Panc1 (cell line): ENCODE results near the gene MAST4.

Experiments used
- CTCF ChIP-seq: fragments of 450-650 bp; IDR thresholded peaks from 2 replicates; pipeline ENCODE4 v1.5.1; 2017; ENCODE audit warnings: mild to moderate bottlenecking
- POLR2AphosphoS5 ChIP-seq: IDR thresholded peaks from 2 replicates; pipeline ENCODE4 v1.6.1; 2012; ENCODE audit warnings: mild to moderate bottlenecking, low read depth, low read length, moderate library complexity
- SIN3A ChIP-seq: IDR thresholded peaks from 2 replicates; pipeline ENCODE4 v1.6.1; 2012; ENCODE audit warnings: low read depth, mild to moderate bottlenecking, low read length, moderate library complexity, borderline replicate concordance; ENCODE audit not compliant: insufficient read depth
- TCF7L2 ChIP-seq: IDR thresholded peaks from 2 replicates; pipeline ENCODE4 v1.6.1; 2011; ENCODE audit warnings: mild to moderate bottlenecking, low read depth, low read length, inconsistent platforms

- no peak for TF ChIP-seq CTCF
- TF ChIP-seq POLR2AphosphoS5 = no peak
- no peak for TF ChIP-seq SIN3A
- no peak for TF ChIP-seq TCF7L2
Measured at GRCh38 chr5:66979738-66980137, 383.5 kb downstream of the MAST4 start.
